IPS DF 4.7 (cell line): Measurements from ENCODE around the gene BPIFB3.
"Not testable (repeated sequence)": the region's sequence is repeated elsewhere in the genome, so short reads cannot be mapped to it uniquely, and the experiment has no call there.

Source experiments
- DNase-seq: peaks from one replicate; pipeline ENCODE4 v3.0.0-alpha.2; 2013; ENCODE audit warnings: low spot score; ENCODE audit errors: extremely low read depth

The BPIFB3 gene

DNA sequence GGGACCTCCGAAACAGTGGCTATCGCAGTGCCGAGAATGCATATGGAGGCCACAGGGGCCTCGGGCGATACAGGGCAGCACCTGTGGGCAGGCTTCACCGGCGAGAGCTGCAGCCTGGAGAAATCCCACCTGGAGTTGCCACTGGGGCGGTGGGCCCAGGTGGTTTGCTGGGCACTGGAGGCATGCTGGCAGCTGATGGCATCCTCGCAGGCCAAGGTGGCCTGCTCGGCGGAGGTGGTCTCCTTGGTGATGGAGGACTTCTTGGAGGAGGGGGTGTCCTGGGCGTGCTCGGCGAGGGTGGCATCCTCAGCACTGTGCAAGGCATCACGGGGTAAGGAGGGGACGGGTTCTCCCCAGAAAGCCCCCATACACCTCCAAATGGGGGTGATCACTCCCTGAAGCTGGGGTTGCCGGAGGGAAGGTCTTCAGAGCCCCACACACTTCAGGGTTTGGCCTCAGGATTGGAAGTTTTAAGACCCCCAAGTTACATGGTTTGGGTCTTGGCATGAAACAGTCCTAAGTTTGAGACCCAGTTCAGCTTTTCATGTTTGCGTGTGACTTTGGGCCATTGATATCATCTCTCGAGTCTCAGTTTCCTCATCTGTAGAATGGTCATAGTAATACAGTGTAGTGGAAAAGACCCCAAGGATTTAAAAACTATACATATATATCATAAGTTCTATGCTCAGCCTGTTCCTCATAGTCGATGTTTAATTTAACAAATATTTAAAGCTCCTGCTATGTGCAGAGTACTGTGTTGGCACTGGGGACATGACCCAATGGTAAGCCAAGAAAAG is 30.0 kb downstream of the BPIFB3 start:
- no peak for DNase-seq

DNA sequence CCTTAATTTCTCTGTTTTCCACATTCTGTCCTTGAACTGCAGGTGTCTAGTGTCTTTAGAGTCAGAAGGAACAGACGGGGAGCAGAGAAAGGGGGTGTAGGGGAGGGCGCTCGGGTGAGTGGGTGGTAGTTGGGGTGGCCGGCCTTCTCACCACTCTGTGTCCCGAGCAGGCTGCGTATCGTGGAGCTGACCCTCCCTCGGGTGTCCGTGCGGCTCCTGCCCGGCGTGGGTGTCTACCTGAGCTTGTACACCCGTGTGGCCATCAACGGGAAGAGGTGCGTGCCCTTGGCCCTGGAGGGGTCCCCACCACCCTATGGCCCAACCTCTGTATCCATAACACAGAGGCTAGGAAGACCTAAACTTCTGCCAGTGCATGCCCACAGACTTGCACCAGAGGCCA is 31.0 kb downstream of the BPIFB3 start:
- DNase-seq, result no peak

DNA sequence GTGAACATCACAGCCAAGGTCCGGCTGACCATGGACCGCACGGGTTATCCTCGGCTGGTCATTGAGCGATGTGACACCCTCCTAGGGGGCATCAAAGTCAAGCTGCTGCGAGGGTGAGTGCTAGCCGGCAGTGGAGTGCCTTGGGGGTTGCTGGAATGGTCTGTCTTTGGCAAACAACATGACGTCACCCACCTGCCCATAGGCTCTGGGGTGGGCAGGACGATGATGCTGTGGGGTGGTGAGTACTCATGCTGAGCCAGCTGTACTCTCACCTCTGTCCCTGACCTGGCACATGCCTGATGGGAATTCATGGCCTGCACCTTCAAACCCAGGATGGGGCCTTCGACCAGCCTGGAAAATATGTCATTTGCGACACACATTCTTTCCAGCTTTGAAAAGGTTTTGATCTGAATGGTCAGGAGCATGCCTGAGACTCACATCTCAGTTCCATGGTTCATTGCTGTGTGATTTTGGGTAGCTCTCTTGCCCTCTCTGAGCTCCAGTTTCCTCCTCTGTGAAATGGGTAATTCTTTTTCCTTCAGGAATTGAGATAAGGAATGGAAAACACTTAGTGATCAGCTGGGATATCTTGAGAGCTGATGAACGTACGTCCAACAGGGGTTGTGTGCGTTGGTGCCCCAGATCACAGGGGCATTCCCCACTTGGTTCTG is 32.5 kb downstream of the BPIFB3 start:
- DNase-seq, result no peak

DNA sequence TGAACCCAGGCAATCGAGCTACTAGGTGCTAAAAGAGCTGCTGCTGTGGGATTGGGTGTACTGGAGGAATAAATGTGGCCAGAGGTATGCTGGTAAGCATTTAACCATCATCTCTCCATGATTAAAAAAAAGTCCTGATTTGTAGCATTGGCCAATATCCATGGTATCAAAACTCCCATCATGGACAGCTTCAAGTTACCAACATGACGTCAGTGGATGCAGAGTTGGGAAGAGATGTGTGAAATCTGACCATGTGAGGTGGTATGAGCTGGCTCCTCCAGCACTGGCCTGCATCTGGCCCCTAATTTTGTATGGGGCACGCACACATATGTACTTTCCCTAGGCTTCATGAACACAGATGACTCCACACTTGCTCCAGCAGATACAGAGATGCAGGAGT is 37.4 kb downstream of the BPIFB3 start:
- no peak for DNase-seq

DNA sequence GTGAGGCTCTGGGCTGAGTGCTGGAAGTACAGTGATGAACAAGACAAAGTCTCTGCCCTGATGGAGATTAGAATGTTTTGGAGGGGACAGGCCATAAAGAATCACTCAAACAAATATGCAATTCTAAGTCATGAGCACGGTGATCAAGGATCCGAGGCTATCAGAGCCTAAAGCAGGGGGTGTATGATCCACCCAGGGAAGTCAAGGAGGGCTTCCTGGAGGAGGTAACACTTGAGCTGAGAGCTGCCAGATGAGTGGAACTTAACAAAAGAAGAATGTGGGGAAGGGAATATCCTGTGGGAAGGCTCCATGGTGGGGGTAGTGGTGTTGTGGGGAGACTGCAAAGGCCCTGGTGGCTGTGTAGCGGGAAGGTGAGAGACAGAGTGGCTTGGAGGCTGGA is 38.0 kb downstream of the BPIFB3 start:
- DNase-seq, result no peak

DNA sequence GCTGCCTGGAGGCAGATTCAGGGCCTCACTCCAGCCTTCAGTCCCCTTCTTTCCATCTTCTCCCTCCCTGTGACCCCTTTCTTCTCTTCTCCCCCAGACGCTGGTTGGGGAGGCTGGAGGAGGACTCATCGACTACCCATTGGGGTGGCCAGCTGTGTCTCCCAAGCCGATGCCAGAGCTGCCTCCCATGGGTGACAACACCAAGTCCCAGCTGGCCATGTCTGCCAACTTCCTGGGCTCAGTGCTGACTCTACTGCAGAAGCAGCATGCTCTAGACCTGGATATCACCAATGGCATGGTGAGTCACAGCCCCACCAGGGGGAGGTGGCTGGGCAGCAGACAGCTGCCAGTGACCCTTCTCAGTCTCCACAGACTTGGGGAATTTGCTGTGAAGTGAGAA is 38.7 kb downstream of the BPIFB3 start:
- no peak for DNase-seq

DNA sequence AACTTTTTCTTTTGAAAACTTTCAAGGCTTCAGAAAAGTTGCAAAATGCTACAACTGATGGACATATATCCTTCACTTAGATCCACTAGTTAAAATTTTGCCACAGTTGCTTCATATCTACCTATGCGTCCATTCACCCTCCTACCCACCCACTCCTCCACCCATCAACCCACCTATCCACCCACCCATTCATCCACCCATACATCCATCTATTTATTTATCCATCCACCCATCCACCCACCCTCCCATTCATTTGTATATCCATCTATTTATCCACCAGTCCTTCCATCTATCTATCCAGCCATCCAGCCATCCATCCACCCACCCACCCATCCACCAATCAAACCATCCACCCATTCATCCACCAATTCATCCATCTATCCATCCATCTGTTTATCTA is 39.4 kb downstream of the BPIFB3 start:
- DNase-seq, result no peak

DNA sequence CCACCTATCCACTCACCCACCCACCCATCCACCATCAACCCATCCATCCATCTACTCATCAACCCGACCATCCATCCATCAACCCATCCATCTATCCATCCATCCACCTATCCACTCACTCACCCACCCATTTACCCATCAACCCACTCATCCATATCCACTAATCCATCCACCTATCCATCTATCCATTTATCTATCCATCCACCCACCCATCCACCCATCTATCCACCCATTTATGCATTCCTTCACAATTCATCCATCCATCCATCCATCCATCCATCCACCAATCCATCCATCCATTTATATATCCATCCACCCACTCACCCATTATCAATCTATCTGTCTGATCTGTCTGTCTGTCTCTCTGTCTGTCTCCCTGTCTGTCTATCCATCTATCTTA is 39.9 kb downstream of the BPIFB3 start:
- DNase-seq, result no peak

DNA sequence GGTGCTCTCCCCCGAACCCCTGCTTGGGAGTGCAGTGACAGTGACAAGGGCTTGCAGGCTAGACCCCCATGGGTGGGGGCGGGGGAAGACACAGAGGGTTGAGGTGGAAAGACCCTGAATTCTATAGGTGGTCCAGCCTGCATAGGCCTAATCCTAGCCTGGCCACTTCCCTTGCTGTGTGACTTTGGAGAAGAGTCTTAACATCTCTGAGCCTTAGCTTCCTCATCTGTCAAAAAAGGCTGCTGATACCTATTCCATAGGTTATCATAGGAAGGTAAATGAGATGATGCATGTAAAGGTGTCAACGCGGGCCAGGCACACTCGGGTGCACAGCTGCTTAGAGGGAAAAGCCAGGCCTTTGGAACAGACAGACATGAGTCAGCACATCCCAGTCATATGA is 41.5 kb downstream of the BPIFB3 start:
- DNase-seq, result no peak

DNA sequence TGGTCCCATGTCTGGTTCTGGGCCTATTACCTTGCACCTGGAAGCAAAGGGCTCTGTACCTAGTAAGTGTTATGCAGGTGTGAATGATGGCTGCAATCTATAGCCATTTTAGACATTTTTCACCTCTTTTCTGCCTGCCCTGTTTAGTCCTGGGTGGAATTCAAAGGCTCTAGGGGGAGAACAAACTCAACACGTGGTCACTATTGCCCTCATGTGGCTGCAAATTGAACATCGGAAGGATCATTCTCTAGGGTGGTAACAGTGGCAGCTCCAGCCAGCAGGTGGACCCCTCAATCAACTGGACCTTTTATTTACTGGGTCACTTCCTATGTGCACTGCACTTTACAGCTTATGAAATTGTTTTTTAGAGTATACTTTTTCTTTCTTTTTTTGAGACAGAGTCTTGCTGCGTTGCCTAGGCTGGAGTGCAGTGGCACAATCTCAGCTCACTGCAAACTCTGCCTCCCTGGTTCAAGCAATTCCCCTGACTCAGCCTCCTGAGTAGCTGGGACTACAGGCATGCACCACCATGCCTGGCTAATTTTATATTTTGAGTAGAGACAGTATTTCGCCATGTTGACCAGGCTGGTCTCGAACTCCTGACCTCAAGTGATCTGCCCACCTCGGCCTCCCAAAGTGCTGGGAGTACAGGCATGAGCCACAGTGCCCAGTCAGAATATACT is 42.3 kb downstream of the BPIFB3 start:
- peak; percentile 58 for DNase-seq

DNA sequence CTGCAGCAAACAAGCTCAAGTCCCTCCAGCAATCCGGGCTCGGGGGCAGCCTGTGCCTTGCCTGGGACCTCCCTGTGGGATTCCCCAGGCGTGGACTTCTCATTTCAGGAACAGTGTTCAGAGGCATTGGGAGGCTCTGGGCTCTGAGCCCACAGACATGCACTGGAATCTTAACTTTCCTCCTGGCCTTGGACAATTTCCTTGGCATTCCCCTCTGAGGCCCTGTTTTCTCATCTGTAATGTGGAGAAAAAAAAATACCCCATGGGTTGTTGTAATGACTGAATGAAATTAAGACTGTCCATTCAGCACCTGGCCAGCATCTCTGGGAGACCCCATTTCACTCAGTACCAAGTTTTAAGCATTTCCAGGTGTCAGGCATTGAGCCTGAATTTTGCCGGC is 43.3 kb downstream of the BPIFB3 start:
- no peak for DNase-seq

DNA sequence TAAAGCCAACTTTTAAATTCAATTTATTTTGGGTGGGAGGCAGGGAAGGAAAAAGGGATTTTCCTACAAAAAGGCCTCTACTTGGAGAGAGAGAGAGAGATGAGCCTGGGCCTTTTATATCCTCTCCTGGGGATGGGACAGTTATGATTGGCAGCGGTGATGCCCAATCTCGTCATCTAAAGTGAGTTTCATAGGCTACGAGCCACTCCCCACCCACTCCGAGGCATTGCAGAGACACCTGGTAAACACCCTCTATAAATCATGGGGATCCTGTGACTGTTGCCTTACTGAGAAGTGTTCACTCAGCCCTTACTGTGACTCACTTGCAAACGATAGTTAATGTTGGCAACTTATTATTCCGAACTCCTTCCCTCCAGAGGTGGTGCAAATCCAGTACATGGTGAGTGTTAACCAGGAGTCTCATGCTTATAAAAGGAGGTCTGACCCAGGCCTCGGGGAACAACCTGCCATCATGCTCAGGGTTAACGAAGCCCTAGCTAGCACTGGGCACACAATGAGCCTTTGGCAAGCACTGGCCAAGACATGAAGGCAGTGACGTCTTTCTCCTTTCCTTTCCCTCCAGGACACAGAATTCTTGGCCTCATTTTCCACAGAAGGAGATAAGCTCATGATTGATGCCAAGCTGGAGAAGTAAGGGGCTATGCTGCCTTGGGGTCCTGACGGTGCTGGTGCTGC is 46.3 kb downstream of the BPIFB3 start:
- no peak for DNase-seq

DNA sequence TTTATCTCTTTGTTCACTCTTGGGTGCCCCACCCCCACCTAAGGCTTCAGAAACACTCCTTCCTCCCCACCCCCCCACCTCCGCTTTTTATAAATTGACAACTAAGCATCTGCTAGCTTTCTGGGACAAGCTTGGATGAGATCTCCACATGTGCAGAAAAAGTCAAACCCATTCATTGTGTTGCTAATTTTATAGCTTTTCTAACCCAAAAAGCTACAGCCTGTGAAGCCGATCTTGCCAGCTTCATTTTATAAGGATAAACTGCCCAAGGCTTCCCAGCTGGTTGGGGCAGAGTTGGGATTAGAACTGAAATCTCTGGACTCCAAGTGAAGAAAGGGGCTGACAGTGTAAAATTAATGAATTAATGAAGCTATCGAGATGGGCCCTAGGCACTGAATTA is 49.9 kb downstream of the BPIFB3 start:
- no peak for DNase-seq

DNA sequence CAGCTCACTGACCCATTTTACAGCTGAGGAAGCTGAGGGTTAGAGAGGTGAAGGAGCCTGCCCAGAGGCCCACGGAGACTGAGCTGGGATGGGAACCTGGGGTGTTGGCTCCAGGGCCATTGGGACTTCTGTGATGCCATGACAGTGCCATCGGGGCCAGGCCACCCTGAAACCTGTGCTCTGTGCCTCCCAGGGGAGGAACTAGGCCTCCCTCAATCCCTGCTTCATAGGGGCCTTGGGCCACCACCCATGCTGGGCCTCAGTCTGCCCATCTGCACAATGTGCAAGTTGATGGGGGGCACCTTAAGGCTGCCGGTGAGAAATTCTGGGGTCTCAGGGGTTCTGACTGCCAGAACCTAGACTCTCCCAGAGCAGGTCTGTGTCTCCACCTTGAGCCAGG is 50.6 kb downstream of the BPIFB3 start:
- DNase-seq, result no peak

DNA sequence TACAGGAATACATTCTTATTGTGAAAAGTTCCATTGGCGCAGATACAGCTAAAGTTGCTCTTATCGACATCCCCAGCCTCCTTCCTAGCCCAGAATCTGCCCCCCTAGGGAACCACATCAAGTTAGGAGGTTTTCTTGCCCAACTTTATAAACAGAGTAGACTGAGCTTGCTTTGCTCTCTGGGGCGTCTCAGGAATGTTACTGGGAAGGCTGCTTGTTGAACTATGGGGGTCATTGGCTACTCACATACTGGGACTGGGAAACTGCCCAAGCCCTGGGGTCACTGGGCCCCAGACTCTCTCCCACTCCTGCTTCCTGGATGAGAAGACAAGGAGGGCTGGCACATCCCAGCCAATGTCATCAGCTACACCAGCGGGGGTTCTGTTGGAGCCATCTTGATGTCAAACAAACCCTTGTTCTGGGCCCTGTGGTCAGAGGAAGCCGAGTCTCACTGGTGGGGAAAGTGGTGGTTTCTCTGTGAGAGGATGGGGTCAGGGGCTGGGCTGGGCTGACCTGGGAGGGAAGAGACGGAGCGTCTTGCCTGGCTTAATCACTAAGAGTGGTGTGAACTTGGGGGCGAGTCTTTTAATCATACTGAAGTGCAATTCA is 51.7 kb downstream of the BPIFB3 start:
- DNase-seq, result no peak

DNA sequence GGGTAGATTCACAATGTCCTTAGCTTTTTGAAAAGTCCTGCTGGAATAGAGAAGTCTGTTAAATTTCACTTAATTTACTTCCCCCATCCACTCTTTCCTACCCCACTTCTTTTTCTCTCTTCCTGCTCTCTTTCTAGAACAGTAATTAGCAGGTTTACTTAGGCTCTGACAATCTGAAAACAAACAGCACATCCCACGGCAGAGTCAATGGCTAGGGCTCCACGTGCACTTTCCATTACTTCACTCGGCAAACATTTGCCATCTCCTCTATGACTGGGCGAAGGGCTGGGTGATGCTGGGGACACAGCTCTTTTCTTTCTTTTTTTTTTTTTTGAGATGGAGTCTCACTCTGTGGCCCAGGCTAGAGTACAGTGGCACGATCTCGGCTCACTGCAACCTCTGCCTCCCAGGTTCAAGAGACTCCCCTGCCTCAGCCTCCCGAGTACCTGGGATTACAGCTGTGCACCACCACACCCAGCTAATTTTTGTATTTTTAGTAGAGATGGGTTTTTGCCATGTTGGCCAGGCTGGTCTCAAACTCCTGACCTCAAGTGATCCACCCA is 52.4 kb downstream of the BPIFB3 start:
- DNase-seq, result not testable (repeated sequence)

DNA sequence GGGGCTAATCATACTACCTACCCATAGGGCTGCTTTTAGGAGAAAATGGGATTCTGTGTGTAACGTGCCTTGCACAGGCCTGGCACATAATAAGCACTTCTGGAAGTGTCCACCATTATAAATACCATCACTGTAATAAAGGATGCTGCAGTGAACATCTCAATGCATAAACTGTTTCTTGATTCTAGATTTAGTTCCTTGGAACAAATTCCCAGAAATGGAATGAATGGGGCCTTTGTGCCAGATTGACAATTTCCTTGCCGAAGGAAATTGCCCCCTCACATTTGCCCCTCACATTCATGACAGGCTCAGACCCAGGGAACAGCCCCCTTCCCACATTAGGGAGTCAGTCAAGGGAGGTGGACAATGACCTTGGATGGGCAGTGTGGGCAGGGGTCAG is 55.0 kb downstream of the BPIFB3 start:
- no peak for DNase-seq

DNA sequence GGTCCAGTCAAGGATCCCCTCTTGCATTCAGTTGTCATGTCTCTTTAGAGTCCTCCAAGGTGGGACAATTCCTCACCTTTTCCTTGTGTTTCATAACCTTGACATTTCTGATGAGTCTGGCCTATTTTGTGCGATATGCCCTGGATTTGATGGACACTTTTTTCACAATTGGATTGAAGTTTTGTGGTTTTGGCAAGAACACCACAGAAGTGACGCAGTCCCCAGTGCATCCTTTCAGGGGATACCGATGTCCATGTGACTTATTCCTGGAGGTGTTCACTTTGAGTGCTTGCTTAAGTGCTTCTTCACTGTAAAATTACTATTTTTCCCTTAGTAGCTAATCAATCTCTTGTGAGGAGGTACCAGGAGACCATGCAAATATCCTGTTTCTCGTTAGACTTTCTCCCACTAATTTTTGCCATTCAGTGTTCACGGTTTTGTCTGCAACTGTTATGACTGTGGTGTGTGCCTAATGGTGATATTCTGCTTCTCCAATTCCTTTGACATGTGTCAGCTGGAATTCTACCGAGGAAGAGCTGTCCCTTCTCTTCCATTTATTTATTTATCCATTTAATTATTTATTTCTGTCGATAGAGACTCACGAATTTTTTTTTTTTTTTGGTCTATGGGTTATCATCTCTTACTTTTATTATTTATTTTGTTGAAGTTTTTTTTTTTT is 56.6 kb downstream of the BPIFB3 start:
- DNase-seq, result no peak

DNA sequence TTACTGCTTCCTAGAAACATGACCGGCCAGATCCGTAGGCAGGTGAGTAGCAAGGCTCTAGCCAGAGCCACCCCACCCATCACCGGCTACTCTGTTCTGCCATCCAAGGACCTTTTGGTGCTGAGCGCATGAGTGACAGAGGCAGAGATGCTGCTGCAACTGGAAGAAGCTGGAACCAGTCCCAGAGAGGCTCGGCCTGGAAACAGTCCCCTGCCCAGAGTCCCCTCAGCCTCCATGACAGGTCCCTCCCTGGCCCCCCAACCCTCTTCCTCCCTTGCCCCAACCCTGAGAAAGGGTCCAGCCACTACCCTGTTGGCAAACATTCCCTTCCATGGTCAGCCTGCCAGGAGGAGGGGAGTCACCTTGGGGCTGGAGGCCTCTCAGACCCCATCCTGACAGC is 57.6 kb downstream of the BPIFB3 start:
- DNase-seq, result no peak

DNA sequence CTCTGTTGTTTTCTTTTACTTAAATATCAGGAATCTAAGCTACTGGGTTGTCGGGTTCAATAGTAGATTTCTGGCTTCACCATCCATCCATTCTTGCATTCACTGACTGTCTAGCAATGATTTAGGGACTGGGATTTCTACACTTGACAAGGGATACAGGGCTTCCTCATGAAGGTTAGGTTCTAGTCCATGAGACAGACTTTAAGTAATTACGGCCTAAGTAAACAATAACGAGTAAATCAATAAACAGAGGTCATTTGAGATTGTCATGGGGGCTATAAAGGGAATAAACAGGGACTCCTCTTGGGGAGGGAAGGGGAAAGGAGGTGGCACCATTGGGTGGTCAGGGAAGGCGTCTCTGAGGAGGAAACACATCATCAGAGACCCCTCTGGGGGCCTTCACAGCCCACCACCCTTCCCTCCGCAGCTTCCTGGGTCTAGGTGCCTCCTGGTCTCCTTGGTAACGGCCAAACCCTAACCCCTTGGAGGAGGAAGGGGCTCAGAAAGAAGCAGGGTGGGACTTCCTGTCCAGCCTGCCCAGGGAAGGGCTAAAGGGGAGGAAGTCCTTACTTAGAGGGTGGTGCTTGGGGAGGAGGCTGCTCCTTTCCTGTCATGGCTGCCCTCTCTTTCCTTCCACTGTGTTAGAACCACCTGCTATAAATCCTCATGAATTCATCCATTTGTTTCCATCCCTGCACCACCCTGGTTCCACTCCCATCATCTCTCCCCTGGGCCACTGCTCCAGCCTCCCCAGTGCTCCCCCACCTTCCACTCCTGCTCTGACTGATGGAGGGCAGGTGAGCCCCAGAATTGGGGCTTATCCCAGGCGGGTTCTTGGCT is 59.1 kb downstream of the BPIFB3 start:
- DNase-seq, result no peak
